Erythroblast (primary cell): ENCODE results near the gene DNAH14.

ENCODE experiments used
- GATA1 ChIP-seq: IDR thresholded peaks from 2 replicates; pipeline ENCODE4 v1.6.1; 2011; ENCODE audit warnings: low read depth, mild to moderate bottlenecking, control low read depth, low read length, moderate library complexity
- POLR2A ChIP-seq: IDR thresholded peaks from 2 replicates; pipeline ENCODE4 v1.6.1; 2011; ENCODE audit warnings: mild to moderate bottlenecking, low read length

GRCh38 chr1:225422031-225422605 is 492.6 kb downstream of the DNAH14 start:
- TF ChIP-seq POLR2A (no peak), GATA1 (no peak)
